Measurements from ENCODE around the gene MLN. TPM values are rescaled to one million over a fixed set of nuclear protein-coding genes. Genes with fewer than 3 reads are reported as not detected.

MLN gene
- total RNA-seq, 1 donor = not detected

GRCh38 chr6:33784787-33785186 is 19.0 kb downstream of the MLN start:
- no peak for DNase-seq (ENCODE audit: low read depth)
- TF ChIP-seq CTCF (IDR thresholded peaks at IDR 0.05; ENCODE audit: insufficient read depth, low read depth, low read length) = no peak
- no peak overlapping the region for H3K4me3 ChIP-seq (ENCODE audit: low read depth, low read length)

DNA sequence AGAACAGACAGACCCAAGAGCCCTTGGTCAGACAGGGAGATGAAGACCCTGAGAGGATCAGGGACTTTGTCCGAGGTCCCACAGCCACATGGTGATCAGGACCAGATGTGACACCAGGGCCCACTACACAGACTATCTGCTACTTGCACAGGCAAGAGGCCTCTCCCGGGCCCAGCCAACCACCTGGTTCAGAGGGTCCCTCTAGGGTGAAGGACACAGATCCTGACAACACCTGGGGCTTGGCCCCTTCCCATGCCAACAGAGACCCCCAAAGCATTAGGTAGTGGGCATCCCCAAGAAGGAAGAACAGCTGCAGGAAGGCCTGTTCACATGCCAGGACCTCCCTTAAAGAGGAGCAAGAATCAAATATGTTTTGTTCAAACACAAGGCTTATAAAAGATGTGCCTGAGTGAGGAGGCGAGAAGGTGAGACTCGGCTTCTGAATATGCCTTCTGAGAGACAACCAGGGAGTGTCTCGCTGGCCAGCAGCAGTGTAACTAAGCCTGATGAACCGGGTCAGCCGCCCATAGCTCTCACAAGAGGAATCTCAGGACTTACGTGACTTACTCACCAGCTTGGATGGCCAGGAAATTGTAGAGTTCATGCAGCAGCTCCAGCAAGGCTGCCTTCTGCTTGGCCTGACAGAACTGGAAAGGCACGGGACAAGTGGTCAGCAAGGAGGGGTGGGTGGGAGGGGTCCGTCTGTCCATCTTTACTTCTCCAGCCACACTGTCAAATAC is 19.9 kb downstream of the MLN start:
- TF ChIP-seq CTCF (IDR thresholded peaks at IDR 0.05; ENCODE audit: insufficient read depth, low read depth, low read length) = no peak

DNA sequence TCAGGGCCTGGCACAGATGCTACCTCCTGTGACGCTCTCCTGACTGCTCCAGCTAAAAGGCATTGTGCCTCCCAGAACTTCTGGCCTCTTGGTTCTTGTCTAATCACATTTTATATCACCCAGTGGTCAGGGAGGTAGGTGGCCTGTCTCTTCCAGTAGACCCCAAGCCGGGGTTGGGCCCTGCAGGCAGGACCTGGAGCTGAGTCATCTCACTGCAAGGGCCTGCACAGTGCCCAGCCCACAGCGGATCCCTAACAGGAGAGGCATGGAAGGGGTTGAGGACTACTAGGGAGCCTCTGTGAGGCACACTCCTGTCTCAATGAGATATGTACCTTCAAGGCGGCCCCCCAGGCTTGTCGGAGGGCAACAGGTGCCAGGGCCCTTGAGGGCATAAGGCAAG is 21.2 kb downstream of the MLN start:
- TF ChIP-seq CTCF (IDR thresholded peaks at IDR 0.05; ENCODE audit: insufficient read depth, low read depth, low read length) = no peak
- no peak overlapping the region for H3K4me3 ChIP-seq (ENCODE audit: low read depth, low read length)
- no peak for DNase-seq (ENCODE audit: low read depth)

More for the DNA sequence above, 19.9 kb downstream of the MLN start:
- no peak overlapping the region for H3K4me3 ChIP-seq (ENCODE audit: low read depth, low read length)
- DNase-seq (ENCODE audit: low read depth) = no peak

DNA sequence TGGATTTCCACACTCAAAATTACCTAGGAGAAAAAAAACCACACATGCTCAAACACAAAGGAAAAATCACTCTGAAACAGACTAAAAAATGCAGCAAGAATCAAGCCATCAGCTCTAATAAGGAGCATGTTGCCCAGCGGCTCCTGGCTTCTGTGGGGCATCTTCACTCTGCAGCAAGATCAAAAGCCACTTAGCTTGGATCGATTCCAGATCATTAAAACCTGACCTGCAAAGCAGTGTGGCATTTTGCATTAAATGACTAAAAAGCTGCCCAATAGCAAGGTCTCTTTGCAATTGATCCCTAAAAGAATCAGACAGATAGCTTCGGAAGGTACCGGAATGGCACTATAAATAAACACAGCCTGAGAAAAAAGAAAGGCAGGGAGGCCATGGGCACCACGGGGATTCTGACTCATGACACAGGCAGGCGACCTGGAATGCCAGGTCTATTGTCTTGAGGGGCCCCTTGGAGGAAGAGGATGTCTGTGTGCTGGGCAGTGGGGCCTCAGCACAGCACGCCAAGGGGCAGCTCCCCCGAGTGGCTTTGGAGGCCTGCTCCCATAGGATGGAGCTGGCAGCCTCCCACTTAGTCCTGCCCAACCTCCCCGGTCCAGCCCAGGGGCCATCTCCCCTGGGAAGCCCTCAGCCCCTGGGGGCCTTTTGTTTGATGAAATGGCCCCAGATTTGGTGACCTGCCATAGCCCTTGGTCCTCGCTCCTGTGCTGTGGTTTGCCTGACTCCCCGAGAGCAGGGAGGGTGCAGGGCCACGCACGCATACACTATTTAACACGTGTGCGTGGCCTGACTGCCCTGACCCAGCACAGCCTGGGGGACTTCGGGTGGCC is 22.4 kb downstream of the MLN start:
- no peak overlapping the region for H3K4me3 ChIP-seq (ENCODE audit: low read depth, low read length)
- no peak for TF ChIP-seq CTCF (IDR thresholded peaks at IDR 0.05; ENCODE audit: insufficient read depth, low read depth, low read length)
- DNase-seq (ENCODE audit: low read depth) = no peak

DNA sequence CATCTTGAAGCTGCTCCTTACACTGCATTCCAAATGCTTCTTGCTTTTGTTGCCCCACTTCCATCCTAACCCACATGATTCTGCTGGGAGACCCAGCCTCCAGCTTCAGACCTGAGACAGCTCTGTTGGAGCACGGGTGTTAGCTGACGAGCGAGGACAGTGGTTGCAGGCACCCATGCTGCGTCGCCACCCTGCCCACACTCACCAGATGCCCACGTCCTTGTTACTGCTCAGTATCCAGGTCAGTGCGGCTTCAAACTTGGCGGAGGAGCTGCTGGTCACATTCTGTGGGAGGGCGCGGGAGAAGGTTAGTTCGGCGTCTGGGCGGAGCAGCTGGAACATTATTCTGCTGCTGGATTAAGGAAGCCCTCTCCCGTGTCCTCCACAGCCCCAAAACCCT is 23.9 kb downstream of the MLN start:
- DNase-seq (ENCODE audit: low read depth) = no peak
- H3K4me3 ChIP-seq (ENCODE audit: low read depth, low read length) = no peak overlapping the region
- no peak for TF ChIP-seq CTCF (IDR thresholded peaks at IDR 0.05; ENCODE audit: insufficient read depth, low read depth, low read length)

- H3K4me3 ChIP-seq (ENCODE audit: low read depth, low read length) = no peak overlapping the region
- TF ChIP-seq CTCF (IDR thresholded peaks at IDR 0.05; ENCODE audit: insufficient read depth, low read depth, low read length) = peak; percentile 12
- no peak for DNase-seq (ENCODE audit: low read depth)
Measured at GRCh38 chr6:33779290-33779689, 24.5 kb downstream of the MLN start.

Measured in fibroblast of villous mesenchyme (primary cell).